Measurements from ENCODE around the gene TBK1.

TBK1 gene

GRCh38 chr12:64451687-64452558 lies at the start of gene TBK1:
TBK1 (plus strand) TSS chr12:64452120; CDS start chr12:64455871, 3,751 bp downstream.
- DNase-seq (ENCODE audit: low spot score): peak; percentile 85

GRCh38 chr12:64402181-64402580 lies 49.7 kb upstream of the TBK1 start:
- DNase-seq (ENCODE audit: low spot score): no peak

GRCh38 chr12:64403707-64404469 lies 48.0 kb upstream of the TBK1 start, which contains the start of gene XPOT:
XPOT (plus strand) TSS chr12:64404392; CDS start chr12:64410036, 5,644 bp downstream.
- peak; percentile 95 for DNase-seq (ENCODE audit: low spot score)

GRCh38 chr12:64404470-64405256 lies 47.3 kb upstream of the TBK1 start:
- DNase-seq (ENCODE audit: low spot score): peak; percentile 18

GRCh38 chr12:64407342-64408223 lies 44.3 kb upstream of the TBK1 start:
- DNase-seq (ENCODE audit: low spot score): no peak

- no peak for DNase-seq (ENCODE audit: low spot score)
Measured at GRCh38 chr12:64411427-64411826, 40.5 kb upstream of the TBK1 start.

- no peak for DNase-seq (ENCODE audit: low spot score)
Measured at GRCh38 chr12:64412459-64412858, 39.5 kb upstream of the TBK1 start.

- no peak for DNase-seq (ENCODE audit: low spot score)
Measured at GRCh38 chr12:64413884-64414283, 38.0 kb upstream of the TBK1 start.

GRCh38 chr12:64418209-64418608 lies 33.7 kb upstream of the TBK1 start:
- no peak for DNase-seq (ENCODE audit: low spot score)

- DNase-seq (ENCODE audit: low spot score): no peak
Measured at GRCh38 chr12:64419696-64420095, 32.2 kb upstream of the TBK1 start.

- DNase-seq (ENCODE audit: low spot score): no peak
Measured at GRCh38 chr12:64427988-64428387, 23.9 kb upstream of the TBK1 start.

GRCh38 chr12:64428956-64429355 lies 23.0 kb upstream of the TBK1 start:
- DNase-seq (ENCODE audit: low spot score): no peak

GRCh38 chr12:64430886-64431285 lies 21.0 kb upstream of the TBK1 start:
- DNase-seq (ENCODE audit: low spot score): no peak

GRCh38 chr12:64431791-64432190 lies 20.1 kb upstream of the TBK1 start:
- DNase-seq (ENCODE audit: low spot score): no peak

- DNase-seq (ENCODE audit: low spot score): no peak
Measured at GRCh38 chr12:64433915-64434314, 18.0 kb upstream of the TBK1 start.

- DNase-seq (ENCODE audit: low spot score): no peak
Measured at GRCh38 chr12:64440100-64440499, 11.8 kb upstream of the TBK1 start.

- no peak for DNase-seq (ENCODE audit: low spot score)
Measured at GRCh38 chr12:64445490-64445889, 6.4 kb upstream of the TBK1 start.

GRCh38 chr12:64446295-64446694 lies 5.6 kb upstream of the TBK1 start:
- no peak for DNase-seq (ENCODE audit: low spot score)

GRCh38 chr12:64450057-64450640 lies 1.8 kb upstream of the TBK1 start:
- no peak for DNase-seq (ENCODE audit: low spot score)

- DNase-seq (ENCODE audit: low spot score): no peak
Measured at GRCh38 chr12:64450711-64451486, 1.0 kb upstream of the TBK1 start.

Data from putamen (tissue), 1 donor.